ENCODE measurements around the gene ZBTB18. TPM values are rescaled to one million over a fixed set of nuclear protein-coding genes. Genes with fewer than 3 reads are reported as not detected.

ZBTB18 gene
- total RNA-seq, 1 experiment from 2014 or later = 1.8 TPM

DNA sequence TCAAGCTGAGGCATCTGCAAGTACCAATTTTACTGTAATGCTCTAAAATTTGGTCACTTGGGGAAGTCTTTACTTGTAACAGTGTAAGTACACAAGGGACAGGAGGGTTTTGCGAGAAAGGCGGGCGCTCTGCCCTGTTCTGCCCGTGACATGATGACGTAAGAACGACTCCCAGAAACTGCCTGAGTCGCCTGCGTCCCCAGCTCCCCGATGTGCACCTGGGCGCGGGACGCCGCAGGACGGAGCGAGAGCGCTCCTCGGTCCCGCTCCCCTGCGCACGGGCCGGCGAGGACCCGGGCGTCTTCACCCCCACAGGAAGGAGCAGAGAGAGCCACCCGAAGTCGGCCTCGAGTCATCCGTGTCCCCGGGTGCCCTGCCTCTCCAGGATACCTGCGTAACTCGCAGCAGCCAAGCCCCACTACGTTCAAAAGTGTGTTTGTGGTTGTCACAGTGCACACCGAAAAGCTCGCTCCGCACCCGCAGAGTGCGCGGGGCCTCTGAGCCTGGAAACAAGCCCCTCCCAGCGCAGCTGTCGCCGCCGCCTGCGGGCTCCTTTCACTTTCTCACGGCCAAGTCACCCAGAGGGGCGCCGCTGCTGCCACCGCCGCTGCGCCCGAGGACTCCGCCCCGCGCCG lies 3.3 kb upstream of the ZBTB18 start:
- DNase-seq (ENCODE audit: low read depth, low spot score) = no peak
- no TSS peak for BruUV-seq (replicated peaks)
- peak; percentile 52 for ATAC-seq

More for the DNA sequence above, 3.3 kb upstream of the ZBTB18 start:
- CTCF ChIA-PET = interaction anchor here (0.7 kb wide), 2 partner anchors 83 to 359 kb away, joined by 3 read pairs; no protein-coding TSS in a partner anchor
- TF ChIP-seq TCF7L2 (IDR thresholded peaks at IDR 0.05; ENCODE audit: borderline replicate concordance, extremely low read depth, insufficient read depth, insufficient read length) (peak; percentile 6), REST (IDR thresholded peaks at IDR 0.05; ENCODE audit: low read depth) (no peak), POLR2AphosphoS5 (IDR thresholded peaks at IDR 0.05; ENCODE audit: low read depth, low read length) (peak; percentile 62)
- Histone ChIP-seq H3K36me3 (ENCODE audit: control insufficient read depth in 1 of 2, insufficient read depth in 2 of 2, low read length in 2 of 2) (no peaks in the 10 kb centered on the region), H3K4me3 (replicated peaks in 1 of 2; ENCODE audit: low read depth in 1 of 2, low read length in 2 of 2) (peak overlapping the region; percentile 60 to 70), H4K20me1 (ENCODE audit: insufficient read depth) (no peaks in the 10 kb centered on the region; the same call in 1 of the 2 replicates), H3K27ac (ENCODE audit: low read depth, low read length) (no peak overlapping the region), H3K79me2 (ENCODE audit: insufficient read depth, low read length) (no peaks in the 10 kb centered on the region), H3K9me3 (ENCODE audit: control insufficient read depth in 1 of 2, insufficient read depth in 1 of 2, low read depth in 1 of 2, low read length in 2 of 2) (no peaks in the 10 kb centered on the region), H3K9ac (ENCODE audit: low read length) (peak overlapping the region; percentile 35), H3K4me1 (ENCODE audit: control insufficient read depth in 1 of 2, insufficient read depth in 2 of 2, low read length in 2 of 2) (peaks cover 8 to 14% of the 10 kb centered on the region in 2 experiments; a peak in 3 of 4 replicates), H2AFZ (ENCODE audit: low read depth, low read length, poor library complexity, severe bottlenecking) (peak overlapping the region; percentile 94), H3K27me3 (ENCODE audit: insufficient read depth, low read length) (peaks cover 76% of the 10 kb centered on the region), H3K9me2 (ENCODE audit: insufficient read depth) (no peaks in the 10 kb centered on the region), H3K4me2 (ENCODE audit: low read length) (peak overlapping the region; percentile 99)
- intact Hi-C loops (cut with micrococcal nuclease) = loop anchor here (2.0 to 10.0 kb wide), 3 partner anchors 165 to 703 kb away; no protein-coding TSS in a partner anchor
- RAD21 ChIA-PET (ENCODE audit: low non-redundant PET in 1 of 2, low total read pairs in 2 of 2, uncharacterized antibody in 2 of 2, unreplicated experiment in 2 of 2) = no interaction called here
- POLR2A ChIA-PET = interaction anchor here (0.7 kb wide), 2 partner anchors 14 to 792 kb away, joined by 3 to 5 read pairs; no protein-coding TSS in a partner anchor

Data from HCT116 (cell line).